ENCODE measurements around the gene ORC3.

GRCh38 chr6:87639373-87639772, 49.4 kb downstream of the ORC3 start:
- no peak for TF ChIP-seq POLR2A (IDR thresholded peaks at IDR 0.05)
- no peak for TF ChIP-seq CTCF (IDR thresholded peaks at IDR 0.05)

Data from uterus (tissue), 2 donors.